CD14-positive monocyte (primary cell): ENCODE results near the gene ANKRD23. TPM values are rescaled to one million over a fixed set of nuclear protein-coding genes. Genes with fewer than 3 reads are reported as not detected.
"Not testable (repeated sequence)": the region's sequence is repeated elsewhere in the genome, so short reads cannot be mapped to it uniquely, and the experiment has no call there.

Experiments
- DNase-seq, 3 donors: peaks; one replicate each; pipeline ENCODE4 v3.0.0-alpha.2; 2011 to 2022
- H2AFZ ChIP-seq: 2 replicates; pipeline ENCODE4 v1.6.0; 2012; ENCODE audit warnings: mild to moderate bottlenecking, low read depth, low read length, inconsistent platforms; ENCODE audit not compliant: insufficient read depth, poor library complexity, severe bottlenecking
- H3K27ac ChIP-seq, 2 donors: 1 replicate in 1 of 2; 2 replicates in 1 of 2; pipeline ENCODE4 v1.5.1; 2012 to 2013; ENCODE audit warnings: low read length in 2 of 2, control low read depth in 1 of 2, inconsistent platforms in 1 of 2, low read depth in 1 of 2, mild to moderate bottlenecking in 1 of 2
- H3K27me3 ChIP-seq, 2 donors: one replicate each; pipeline versions ENCODE4 v1.6.0 to v1.6.1; 2011 to 2013; ENCODE audit warnings: low read length in 2 of 2; ENCODE audit not compliant: control insufficient read depth in 2 of 2, insufficient read depth in 2 of 2
- H3K36me3 ChIP-seq, 2 donors: replicated peaks in 1 of 2; 1 replicate in 1 of 2; 2 replicates in 1 of 2; pipeline versions ENCODE4 v1.5.1 to v1.6.1; 2012 to 2013; ENCODE audit warnings: low read length in 2 of 2, control low read depth in 1 of 2, inconsistent platforms in 1 of 2, mild to moderate bottlenecking in 1 of 2; ENCODE audit not compliant: insufficient read depth in 2 of 2, control insufficient read depth in 1 of 2
- H3K4me1 ChIP-seq, 2 donors: 1 replicate in 1 of 2; 2 replicates in 1 of 2; pipeline versions ENCODE4 v1.5.1 to v1.6.1; 2012 to 2013; ENCODE audit warnings: low read length in 2 of 2, control low read depth in 1 of 2, inconsistent platforms in 1 of 2, mild to moderate bottlenecking in 1 of 2, moderate library complexity in 1 of 2; ENCODE audit not compliant: insufficient read depth in 2 of 2, control insufficient read depth in 1 of 2
- H3K4me2 ChIP-seq: replicated peaks from 2 replicates; pipeline ENCODE3; 2012; ENCODE audit warnings: low read length, moderate library complexity, mild to moderate bottlenecking; ENCODE audit not compliant: poor library complexity, severe bottlenecking; ENCODE audit errors: extremely low read depth
- H3K4me3 ChIP-seq, 3 experiments: fragments of 200-600 bp in 1 of 3; sonication (generic) in 1 of 3; replicated peaks in 1 of 3; 1 replicate in 2 of 3; 2 replicates in 1 of 3; pipeline ENCODE4 v1.5.1; 2011 to 2013; ENCODE audit warnings: low read length in 3 of 3, mild to moderate bottlenecking in 3 of 3, control low read depth in 2 of 3, low read depth in 2 of 3, inconsistent platforms in 1 of 3, moderate library complexity in 1 of 3
- H3K79me2 ChIP-seq: 2 replicates; pipeline ENCODE4 v1.6.0; 2012; ENCODE audit warnings: mild to moderate bottlenecking, control low read depth, inconsistent platforms, low read length, moderate library complexity; ENCODE audit not compliant: insufficient read depth
- H3K9ac ChIP-seq: 2 replicates; pipeline ENCODE4 v1.6.0; 2017; ENCODE audit warnings: low read length, mild to moderate bottlenecking; ENCODE audit not compliant: insufficient read depth, poor library complexity, severe bottlenecking
- H3K9me3 ChIP-seq, 2 donors: replicated peaks in 1 of 2; 1 replicate in 1 of 2; 2 replicates in 1 of 2; pipeline versions ENCODE4 v1.5.1 to v1.6.1; 2012 to 2013; ENCODE audit warnings: low read length in 2 of 2, control low read depth in 1 of 2; ENCODE audit not compliant: control insufficient read depth in 1 of 2, insufficient read depth in 1 of 2
- H4K20me1 ChIP-seq: 2 replicates; pipeline ENCODE4 v1.6.0; 2012; ENCODE audit warnings: mild to moderate bottlenecking, low read length, control low read depth, moderate library complexity; ENCODE audit not compliant: insufficient read depth
- H3K27ac Mint-ChIP-seq, 7 donors: one replicate each; pipeline ENCODE4 v1.8.0; 2020; ENCODE audit warnings: mild to moderate bottlenecking in 7 of 7, mixed read lengths in 7 of 7, moderate library complexity in 6 of 7, inconsistent platforms in 2 of 7
- H3K27me3 Mint-ChIP-seq, 3 donors: one replicate each; pipeline ENCODE4 v1.8.0; 2021 to 2022; ENCODE audit warnings: low read depth in 3 of 3, mild to moderate bottlenecking in 3 of 3, mixed read lengths in 3 of 3, moderate library complexity in 3 of 3, inconsistent platforms in 1 of 3
- H3K36me3 Mint-ChIP-seq, 2 donors: one replicate each; pipeline ENCODE4 v1.8.0; 2020; ENCODE audit warnings: mixed read lengths in 2 of 2, inconsistent platforms in 1 of 2, mild to moderate bottlenecking in 1 of 2
- H3K4me1 Mint-ChIP-seq: one replicate; pipeline ENCODE4 v1.8.0; 2020; ENCODE audit warnings: mild to moderate bottlenecking, mixed read lengths
- H3K4me3 Mint-ChIP-seq, 2 donors: one replicate each; pipeline ENCODE4 v1.8.0; 2020; ENCODE audit warnings: mild to moderate bottlenecking in 2 of 2, mixed read lengths in 2 of 2, moderate library complexity in 1 of 2
- H3K9me3 Mint-ChIP-seq, 7 donors: one replicate each; pipeline ENCODE4 v1.8.0; 2020 to 2022; ENCODE audit warnings: mixed read lengths in 7 of 7, mild to moderate bottlenecking in 6 of 7, moderate library complexity in 6 of 7, inconsistent platforms in 2 of 7
- CTCF ChIP-seq: fragments of 200-600 bp; IDR thresholded peaks from one replicate; pipeline ENCODE4 v1.8.0; 2022; ENCODE audit warnings: antibody characterized with exemption, mild to moderate bottlenecking
- WGBS: methylation state at CpG from one replicate; pipeline ENCODE4 v1.1.5; 2013; ENCODE audit warnings: missing lambda C conversion rate; ENCODE audit not compliant: insufficient coverage; 5-methylcytosine and 5-hydroxymethylcytosine counted together
- intact Hi-C, 2 donors: fragments of 100-400 bp; cut with micrococcal nuclease; formaldehyde crosslinking; loops; one replicate each; pipeline versions ENCODE4 v1.15.0 to v1.15.1; 2023
- polyA plus RNA-seq, 3 donors: library from polyadenylated mRNA; depleted of rRNA in 1 of 3; unstranded in 2 of 3; stranded (reverse) in 1 of 3; fragments of 300-500 nt in 2 of 3; fragments of >200 nt in 1 of 3; fragmentation: Illumina TruSeq in 2 of 3; gene quantifications; 1 replicate in 2 of 3; 2 replicates in 1 of 3; pipeline ENCODE4 v1.2.3, GENCODE V29; 2012 to 2021

Gene ANKRD23
- polyA plus RNA-seq, 3 donors = 1.4 TPM; not detected in 2

GRCh38 chr2:96890726-96891385 lies 47.0 kb upstream of the ANKRD23 start:
- no peak overlapping the region for H3K4me2 ChIP-seq
- H2AFZ ChIP-seq = no peak overlapping the region
- H3K4me3 Mint-ChIP-seq = peak overlapping the region in 1 of 2 donors; percentile 67
- no peak overlapping the region for H3K4me3 ChIP-seq
- H3K4me1 ChIP-seq = peaks cover 29 to 33% of the 10 kb centered on the region in 2 donors
- peaks cover 0 to 2% (median 0%) of the 10 kb centered on the region in 7 donors for H3K9me3 Mint-ChIP-seq
- H3K27ac ChIP-seq = no peak overlapping the region
- intact Hi-C loops = no loop called here
- WGBS = 95% methylated on average over 5 of the region's 6 CpGs
- DNase-seq = no peak
- peaks cover 43 to 88% (median 52%) of the 10 kb centered on the region in 3 donors for H3K27me3 Mint-ChIP-seq
- H3K27me3 ChIP-seq = peaks cover 0 to 66% of the 10 kb centered on the region in 2 donors
- H3K9ac ChIP-seq = no peak overlapping the region
- no peaks in the 10 kb centered on the region for H3K36me3 ChIP-seq
- H3K36me3 Mint-ChIP-seq = peaks cover 3 to 8% of the 10 kb centered on the region in 2 donors
- H4K20me1 ChIP-seq = peaks cover 5% of the 10 kb centered on the region
- H3K27ac Mint-ChIP-seq = no peak overlapping the region
- H3K79me2 ChIP-seq = no peaks in the 10 kb centered on the region
- TF ChIP-seq CTCF = no peak
- peaks cover 24% of the 10 kb centered on the region for H3K4me1 Mint-ChIP-seq
- H3K9me3 ChIP-seq = no peaks in the 10 kb centered on the region

GRCh38 chr2:96890252-96890651 lies 46.4 kb upstream of the ANKRD23 start:
- H3K4me1 ChIP-seq = peaks cover 35 to 39% of the 10 kb centered on the region in 2 donors
- H3K4me2 ChIP-seq = no peak overlapping the region
- no peak overlapping the region for H3K4me3 ChIP-seq
- Mint-ChIP-seq H3K4me1 (peaks cover 31% of the 10 kb centered on the region), H3K27me3 (peaks cover 49 to 88% (median 57%) of the 10 kb centered on the region in 3 donors), H3K9me3 (peaks cover 0 to 2% (median 0%) of the 10 kb centered on the region in 7 donors), H3K27ac (no peak overlapping the region), H3K36me3 (peaks cover 3 to 9% of the 10 kb centered on the region in 2 donors), H3K4me3 (peak overlapping the region in 1 of 2 donors; percentile 67)
- no peaks in the 10 kb centered on the region for H3K9me3 ChIP-seq
- no peaks in the 10 kb centered on the region for H3K36me3 ChIP-seq
- H3K79me2 ChIP-seq = no peaks in the 10 kb centered on the region
- intact Hi-C loops = no loop called here
- DNase-seq = no peak
- H2AFZ ChIP-seq = no peak overlapping the region
- H3K27me3 ChIP-seq = peaks cover 0 to 64% of the 10 kb centered on the region in 2 donors
- H3K27ac ChIP-seq = no peak overlapping the region
- 100% methylated on average over 4 of the region's 7 CpGs for WGBS
- peaks cover 5% of the 10 kb centered on the region for H4K20me1 ChIP-seq
- H3K9ac ChIP-seq = no peak overlapping the region
- no peak for TF ChIP-seq CTCF

DNA sequence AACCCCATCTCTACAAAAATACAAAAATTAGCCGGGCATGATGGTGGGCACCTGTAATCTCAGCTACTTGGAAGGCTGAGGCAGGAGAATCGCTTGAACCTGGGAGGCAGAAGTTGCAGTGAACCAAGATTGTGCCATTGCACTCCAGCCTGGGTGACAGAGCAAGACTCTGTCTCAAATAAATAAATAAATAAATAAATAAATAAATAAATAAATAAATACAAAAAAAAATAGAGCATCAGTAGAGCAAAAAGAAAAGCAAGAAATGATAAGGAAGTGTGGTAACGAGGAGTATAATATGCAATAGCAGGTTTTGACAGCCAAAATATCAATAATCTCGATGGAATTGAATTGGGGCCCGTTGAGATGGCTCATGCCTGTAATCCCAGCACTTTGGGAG lies 45.7 kb upstream of the ANKRD23 start:
- H4K20me1 ChIP-seq, H3K36me3 ChIP-seq, H3K9me3 Mint-ChIP-seq, H3K79me2 ChIP-seq, H3K9ac ChIP-seq, H3K27ac Mint-ChIP-seq, H3K9me3 ChIP-seq, H2AFZ ChIP-seq, DNase-seq, H3K4me2 ChIP-seq, H3K4me3 ChIP-seq, intact Hi-C loops, H3K36me3 Mint-ChIP-seq, H3K27ac ChIP-seq: not testable (repeated sequence)
- H3K27me3 ChIP-seq = peaks cover 0 to 69% of the 10 kb centered on the region in 2 donors
- H3K4me1 Mint-ChIP-seq = peaks cover 33% of the 10 kb centered on the region
- H3K27me3 Mint-ChIP-seq = peaks cover 52 to 91% (median 65%) of the 10 kb centered on the region in 3 donors
- peak overlapping the region in 1 of 2 donors; percentile 57 for H3K4me3 Mint-ChIP-seq
- WGBS = 92% methylated on average over 2 of the region's 5 CpGs
- peaks cover 41 to 47% of the 10 kb centered on the region in 2 donors for H3K4me1 ChIP-seq
